ENCODE measurements around the gene UVRAG.

UVRAG gene

GRCh38 chr11:75839851-75840250, 24.8 kb downstream of the UVRAG start:
- Histone ChIP-seq H4K20me1 (ENCODE audit: low read depth, low read length) (peaks cover 18% of the 10 kb centered on the region; the same call in 1 of the 2 replicates), H3K4me3 (ENCODE audit: insufficient read depth, low read length, poor library complexity, severe bottlenecking) (no peak overlapping the region), H3F3A (ENCODE audit: insufficient read depth) (peaks cover 4% of the 10 kb centered on the region), H3K4me2 (ENCODE audit: low read depth, low read length, poor library complexity, severe bottlenecking) (no peak overlapping the region), H3K27me3 (ENCODE audit: low read length) (no peaks in the 10 kb centered on the region), H3K36me3 (ENCODE audit: low read length) (peaks cover 6% of the 10 kb centered on the region; the same call in 1 of the 2 replicates), H3K79me2 (ENCODE audit: insufficient read depth, low read length) (peaks cover 99% of the 10 kb centered on the region), H3K27ac (ENCODE audit: low read depth, low read length) (no peak overlapping the region; the same call in 1 of the 2 replicates), H3K9me3 (ENCODE audit: insufficient read depth, low read length) (no peaks in the 10 kb centered on the region), H3K9me2 (replicated peaks; ENCODE audit: insufficient read depth, low read length) (no peaks in the 10 kb centered on the region), H3K9ac (ENCODE audit: low read length) (no peak overlapping the region), H2AFZ (ENCODE audit: low read depth, low read length, severe bottlenecking) (no peak overlapping the region)
- no peak for TF ChIP-seq CTCF (IDR thresholded peaks at IDR 0.05; ENCODE audit: insufficient read depth, low read length, poor library complexity, severe bottlenecking)

GRCh38 chr11:75840522-75840921, 25.5 kb downstream of the UVRAG start:
- Histone ChIP-seq H3F3A (ENCODE audit: insufficient read depth) (peaks cover 4% of the 10 kb centered on the region; the same call in 1 of the 2 replicates), H3K4me2 (ENCODE audit: low read depth, low read length, poor library complexity, severe bottlenecking) (no peak overlapping the region), H4K20me1 (ENCODE audit: low read depth, low read length) (peaks cover 23% of the 10 kb centered on the region; the same call in 1 of the 2 replicates), H3K27ac (ENCODE audit: low read depth, low read length) (no peak overlapping the region), H3K36me3 (ENCODE audit: low read length) (peaks cover 6% of the 10 kb centered on the region; the same call in 1 of the 2 replicates), H3K9ac (ENCODE audit: low read length) (no peak overlapping the region), H3K9me2 (replicated peaks; ENCODE audit: insufficient read depth, low read length) (no peaks in the 10 kb centered on the region), H3K79me2 (ENCODE audit: insufficient read depth, low read length) (peaks cover 100% of the 10 kb centered on the region), H3K9me3 (ENCODE audit: insufficient read depth, low read length) (no peaks in the 10 kb centered on the region), H3K27me3 (ENCODE audit: low read length) (no peaks in the 10 kb centered on the region), H2AFZ (ENCODE audit: low read depth, low read length, severe bottlenecking) (no peak overlapping the region), H3K4me3 (ENCODE audit: insufficient read depth, low read length, poor library complexity, severe bottlenecking) (no peak overlapping the region)
- TF ChIP-seq CTCF (IDR thresholded peaks at IDR 0.05; ENCODE audit: insufficient read depth, low read length, poor library complexity, severe bottlenecking) (no peak), EZH2phosphoT487 (conservative IDR thresholded peaks at IDR 0.05; ENCODE audit: low read length) (no peak)

- H2AFZ ChIP-seq (ENCODE audit: low read depth, low read length, severe bottlenecking): no peak overlapping the region
- no peak overlapping the region for H3K9ac ChIP-seq (ENCODE audit: low read length)
- no peaks in the 10 kb centered on the region for H3K9me3 ChIP-seq (ENCODE audit: insufficient read depth, low read length)
- TF ChIP-seq EZH2phosphoT487 (conservative IDR thresholded peaks at IDR 0.05; ENCODE audit: low read length) (no peak), CTCF (IDR thresholded peaks at IDR 0.05; ENCODE audit: insufficient read depth, low read length, poor library complexity, severe bottlenecking) (no peak)
- H3K4me2 ChIP-seq (ENCODE audit: low read depth, low read length, poor library complexity, severe bottlenecking): no peak overlapping the region
- peaks cover 100% of the 10 kb centered on the region for H3K79me2 ChIP-seq (ENCODE audit: insufficient read depth, low read length)
- H3K27me3 ChIP-seq (ENCODE audit: low read length): no peaks in the 10 kb centered on the region
- H4K20me1 ChIP-seq (ENCODE audit: low read depth, low read length): peaks cover 23% of the 10 kb centered on the region; the same call in 1 of the 2 replicates
- peaks cover 6% of the 10 kb centered on the region; the same call in 1 of the 2 replicates for H3K36me3 ChIP-seq (ENCODE audit: low read length)
- no peaks in the 10 kb centered on the region for H3K9me2 ChIP-seq (replicated peaks; ENCODE audit: insufficient read depth, low read length)
- peaks cover 4% of the 10 kb centered on the region; the same call in 1 of the 2 replicates for H3F3A ChIP-seq (ENCODE audit: insufficient read depth)
- no peak overlapping the region for H3K27ac ChIP-seq (ENCODE audit: low read depth, low read length)
- H3K4me3 ChIP-seq (ENCODE audit: insufficient read depth, low read length, poor library complexity, severe bottlenecking): no peak overlapping the region
Measured at GRCh38 chr11:75841739-75842138, 26.7 kb downstream of the UVRAG start.
